ENCODE data around the gene SNRPD3. TPM values are rescaled to one million over a fixed set of nuclear protein-coding genes. Genes with fewer than 3 reads are reported as not detected.
A peak's percentile ranks its signal among the peaks of the same experiment; 100 is the strongest.

The SNRPD3 gene
- total and polyA plus RNA-seq, 12 donors: 55.7 to 223 (median 87.8) TPM

DNA sequence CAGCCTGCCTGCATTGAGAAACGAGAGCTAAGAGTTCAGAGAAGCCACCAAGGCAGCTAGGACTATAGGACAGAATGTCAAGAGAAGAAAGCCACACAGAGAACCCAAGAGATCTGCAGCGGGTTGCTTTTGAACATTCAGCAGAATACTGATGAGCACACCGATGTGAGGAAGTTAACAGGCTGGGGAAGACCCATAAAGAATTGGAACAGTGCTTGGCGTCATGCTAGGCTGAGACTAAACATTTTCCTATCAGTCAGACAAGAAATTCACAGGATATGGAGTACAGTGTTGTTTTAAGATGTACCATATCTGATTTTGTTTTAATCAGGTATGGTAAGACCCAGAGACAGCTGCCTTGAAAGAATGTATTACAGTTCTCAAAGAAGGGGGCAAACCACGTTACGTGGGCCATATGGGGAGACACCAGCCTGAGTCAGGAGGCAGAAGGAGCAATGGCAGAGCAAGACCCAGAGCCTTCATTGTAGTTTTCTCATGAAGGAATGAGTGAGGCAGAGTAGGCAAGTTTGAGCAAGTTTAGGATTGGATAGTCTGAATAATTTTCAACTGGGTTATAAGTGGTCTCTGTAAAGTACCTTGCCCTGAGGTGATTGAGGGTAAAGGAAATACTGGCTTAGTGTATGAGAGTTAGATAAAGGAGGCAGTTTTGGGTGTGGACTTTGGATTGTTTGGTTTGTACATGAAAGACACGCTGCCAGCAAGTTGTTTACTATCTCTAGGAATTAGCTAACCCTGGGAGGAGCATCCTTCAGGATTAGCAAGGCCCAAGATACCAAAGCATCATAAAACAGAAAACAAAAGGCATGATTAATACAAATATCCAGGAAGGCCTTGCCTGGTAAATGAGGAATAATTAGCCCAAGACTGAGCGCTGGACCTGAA, 22.8 kb downstream of the SNRPD3 start:
- no peaks in the 10 kb centered on the region for H3K27me3 ChIP-seq
- H3K9me3 ChIP-seq (replicated peaks in 1 of 3): no peaks in the 10 kb centered on the region
- no peak for TF ChIP-seq POLR2A (IDR thresholded peaks at IDR 0.05)
- TF ChIP-seq, protein P1, sequence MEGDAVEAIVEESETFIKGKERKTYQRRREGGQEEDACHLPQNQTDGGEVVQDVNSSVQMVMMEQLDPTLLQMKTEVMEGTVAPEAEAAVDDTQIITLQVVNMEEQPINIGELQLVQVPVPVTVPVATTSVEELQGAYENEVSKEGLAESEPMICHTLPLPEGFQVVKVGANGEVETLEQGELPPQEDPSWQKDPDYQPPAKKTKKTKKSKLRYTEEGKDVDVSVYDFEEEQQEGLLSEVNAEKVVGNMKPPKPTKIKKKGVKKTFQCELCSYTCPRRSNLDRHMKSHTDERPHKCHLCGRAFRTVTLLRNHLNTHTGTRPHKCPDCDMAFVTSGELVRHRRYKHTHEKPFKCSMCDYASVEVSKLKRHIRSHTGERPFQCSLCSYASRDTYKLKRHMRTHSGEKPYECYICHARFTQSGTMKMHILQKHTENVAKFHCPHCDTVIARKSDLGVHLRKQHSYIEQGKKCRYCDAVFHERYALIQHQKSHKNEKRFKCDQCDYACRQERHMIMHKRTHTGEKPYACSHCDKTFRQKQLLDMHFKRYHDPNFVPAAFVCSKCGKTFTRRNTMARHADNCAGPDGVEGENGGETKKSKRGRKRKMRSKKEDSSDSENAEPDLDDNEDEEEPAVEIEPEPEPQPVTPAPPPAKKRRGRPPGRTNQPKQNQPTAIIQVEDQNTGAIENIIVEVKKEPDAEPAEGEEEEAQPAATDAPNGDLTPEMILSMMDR (IDR thresholded peaks at IDR 0.05): no peak
- no peak for DNase-seq
- no peak overlapping the region for H3K4me3 ChIP-seq
- 84 to 91% (median 88%) methylated on average over 8 of the region's 8 CpGs for WGBS, 4 donors
- H3K27ac ChIP-seq: peak overlapping the region in 1 of 5 donors; percentile 5
- peaks cover 0 to 7% of the 10 kb centered on the region in 2 donors for H3K36me3 ChIP-seq (replicated peaks in 1 of 2)
- intact Hi-C loops (cut with DNase I): no loop called here
- H3K4me1 ChIP-seq (replicated peaks in 1 of 2): no peaks in the 10 kb centered on the region

DNA sequence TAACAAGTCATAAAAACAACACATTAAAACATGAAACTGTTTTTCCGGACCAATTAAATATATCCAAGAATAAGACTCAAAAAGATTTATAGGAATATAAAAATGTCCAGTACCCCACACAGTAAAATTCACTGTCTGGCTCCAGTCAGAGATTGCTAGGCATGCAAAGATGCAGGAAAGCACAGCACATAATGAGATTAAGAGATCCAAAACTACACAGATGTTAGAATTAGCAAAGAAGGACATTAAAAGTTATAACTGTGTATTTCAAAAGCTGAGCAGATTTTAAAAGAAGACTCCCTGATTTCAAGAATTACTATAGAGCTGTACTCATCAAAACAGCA, 23.4 kb downstream of the SNRPD3 start:
- no peaks in the 10 kb centered on the region for H3K27me3 ChIP-seq
- no peak for DNase-seq
- H3K4me1 ChIP-seq (replicated peaks in 1 of 2): no peaks in the 10 kb centered on the region
- intact Hi-C loops (cut with DNase I): no loop called here
- H3K27ac ChIP-seq: no peak overlapping the region
- peaks cover 0 to under 1% of the 10 kb centered on the region in 2 donors for H3K36me3 ChIP-seq (replicated peaks in 1 of 2)
- WGBS, 4 donors: 63 to 77% (median 71%) methylated on average over 1 of the region's 1 CpG
- H3K4me3 ChIP-seq: no peak overlapping the region
- TF ChIP-seq POLR2A (IDR thresholded peaks at IDR 0.05): no peak
- TF ChIP-seq, protein P1 (IDR thresholded peaks at IDR 0.05): no peak
- H3K9me3 ChIP-seq (replicated peaks in 1 of 3): no peaks in the 10 kb centered on the region

DNA sequence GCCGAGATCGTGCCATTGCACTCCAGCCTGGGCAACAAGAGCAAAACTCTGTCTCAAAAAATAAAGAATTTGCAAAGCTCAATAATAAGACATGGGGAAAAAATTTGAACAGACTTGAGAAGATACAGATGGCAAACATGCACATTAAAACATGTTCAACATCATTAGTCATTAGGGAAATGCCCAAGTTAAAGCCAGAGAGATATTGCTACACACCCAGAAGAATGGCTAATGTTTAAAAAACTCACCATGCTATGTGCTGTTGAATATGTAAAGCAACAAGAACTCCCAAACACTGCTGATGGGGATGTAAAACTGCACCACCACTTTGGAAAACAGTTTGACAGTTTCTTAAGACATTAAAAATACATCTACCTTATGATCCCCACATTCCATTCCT, 24.5 kb downstream of the SNRPD3 start:
- H3K9me3 ChIP-seq (replicated peaks in 1 of 3): no peaks in the 10 kb centered on the region
- no peak overlapping the region for H3K4me3 ChIP-seq
- no peak overlapping the region for H3K27ac ChIP-seq
- TF ChIP-seq, protein P1 (IDR thresholded peaks at IDR 0.05): no peak
- TF ChIP-seq POLR2A (IDR thresholded peaks at IDR 0.05): no peak
- H3K27me3 ChIP-seq: no peaks in the 10 kb centered on the region
- H3K4me1 ChIP-seq (replicated peaks in 1 of 2): no peaks in the 10 kb centered on the region
- WGBS, 4 donors: 77 to 94% (median 84%) methylated on average over 2 of the region's 2 CpGs
- H3K36me3 ChIP-seq (replicated peaks in 1 of 2): no peaks in the 10 kb centered on the region
- intact Hi-C loops (cut with DNase I): no loop called here
- no peak for DNase-seq

DNA sequence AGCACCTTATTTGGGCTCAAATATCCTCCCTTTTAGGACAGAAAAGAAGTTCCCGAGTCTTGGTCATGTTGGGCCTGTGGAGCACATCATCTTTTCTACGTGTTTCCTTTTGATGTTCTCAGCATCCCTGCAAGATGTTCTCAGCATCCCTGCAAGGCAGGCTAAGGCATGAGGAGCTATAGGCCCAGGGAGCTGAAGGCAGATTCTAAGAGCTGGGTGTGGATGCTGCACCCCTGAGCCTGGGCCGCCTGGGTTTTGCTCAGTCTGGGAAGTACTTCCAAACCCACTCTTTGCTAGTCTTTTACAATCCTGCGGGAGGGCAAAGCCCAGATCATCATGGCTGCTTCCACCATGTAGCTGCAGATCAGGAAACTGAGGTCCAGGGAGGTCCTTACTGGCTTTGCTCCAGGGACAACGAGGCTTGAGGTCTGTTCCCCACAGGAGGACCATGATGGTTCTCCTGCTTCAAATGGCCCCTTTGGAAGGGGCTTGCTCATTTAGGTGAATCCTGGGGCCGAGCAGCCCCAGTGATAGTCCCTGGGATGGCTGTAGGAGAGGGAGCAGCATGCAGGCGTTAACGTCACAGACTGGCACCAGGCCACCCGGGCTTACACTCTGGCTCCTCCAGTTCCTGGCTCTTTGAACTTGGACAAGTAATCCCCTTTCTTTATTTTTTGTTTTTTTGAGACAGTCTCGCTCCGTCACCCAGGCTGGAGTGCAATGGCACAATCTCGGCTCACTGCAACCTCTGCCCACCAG, 26.4 kb downstream of the SNRPD3 start:
- Histone ChIP-seq H3K36me3 (replicated peaks in 1 of 2) (no peaks in the 10 kb centered on the region), H3K27me3 (no peaks in the 10 kb centered on the region), H3K9me3 (replicated peaks in 1 of 3) (no peaks in the 10 kb centered on the region), H3K4me1 (replicated peaks in 1 of 2) (no peaks in the 10 kb centered on the region), H3K4me3 (no peak overlapping the region), H3K27ac (no peak overlapping the region)
- no peak for DNase-seq
- WGBS, 4 donors: 89 to 92% (median 91%) methylated on average over 11 to 12 of the region's 12 CpGs
- intact Hi-C loops (cut with DNase I): no loop called here
- TF ChIP-seq, protein P1 (IDR thresholded peaks at IDR 0.05): no peak
- no peak for TF ChIP-seq POLR2A (IDR thresholded peaks at IDR 0.05)
